HG03066 (cell line): ENCODE measurements around the gene XKRX.

Experiments used
- ATAC-seq: cut with Tn5 transposase; IDR thresholded peaks from one replicate; pipeline ENCODE4 v1.9.1; 2021; ENCODE audit warnings: low read depth; ENCODE audit not compliant: unreplicated experiment

The XKRX gene

GRCh38 chrX:100928660-100929613 is at the start of gene XKRX:
Gene XKRX, minus strand, starts transcription at chrX:100928917. Its CDS starts 613 bp downstream, at chrX:100928304.
- peak; percentile 69 for ATAC-seq

- no peak for ATAC-seq
Measured at GRCh38 chrX:100976211-100976610, 47.5 kb upstream of the XKRX start.

- no peak for ATAC-seq
Measured at GRCh38 chrX:100975212-100975611, 46.5 kb upstream of the XKRX start.

GRCh38 chrX:100973411-100973810 is 44.7 kb upstream of the XKRX start:
- ATAC-seq = no peak

GRCh38 chrX:100969936-100970335 is 41.2 kb upstream of the XKRX start:
- ATAC-seq = no peak

- no peak for ATAC-seq
Measured at GRCh38 chrX:100969408-100969807, 40.7 kb upstream of the XKRX start, which contains the start of gene ARL13A. Gene ARL13A, plus strand, starts transcription at chrX:100969708. Its CDS starts 3,982 bp downstream, at chrX:100973690.

GRCh38 chrX:100964362-100964761 is 35.6 kb upstream of the XKRX start:
- ATAC-seq = no peak

- ATAC-seq = no peak
Measured at GRCh38 chrX:100962811-100963210, 34.1 kb upstream of the XKRX start.

GRCh38 chrX:100948557-100948956 is 19.8 kb upstream of the XKRX start:
- no peak for ATAC-seq

- no peak for ATAC-seq
Measured at GRCh38 chrX:100946299-100946927, 17.7 kb upstream of the XKRX start.

- no peak for ATAC-seq
Measured at GRCh38 chrX:100944601-100945000, 15.9 kb upstream of the XKRX start.

GRCh38 chrX:100939333-100939732 is 10.6 kb upstream of the XKRX start:
- no peak for ATAC-seq

GRCh38 chrX:100935767-100936166 is 7.0 kb upstream of the XKRX start:
- ATAC-seq = no peak

- no peak for ATAC-seq
Measured at GRCh38 chrX:100931925-100932285, 3.2 kb upstream of the XKRX start.

GRCh38 chrX:100931218-100931924 is 2.7 kb upstream of the XKRX start:
- peak; percentile 46 for ATAC-seq

- ATAC-seq = no peak
Measured at GRCh38 chrX:100926453-100926852, 2.3 kb downstream of the XKRX start.

- ATAC-seq = no peak
Measured at GRCh38 chrX:100924375-100924774, 4.3 kb downstream of the XKRX start.

- no peak for ATAC-seq
Measured at GRCh38 chrX:100915562-100915961, 13.2 kb downstream of the XKRX start.

- no peak for ATAC-seq
Measured at GRCh38 chrX:100913111-100913510, 15.6 kb downstream of the XKRX start.

GRCh38 chrX:100911731-100912130 is 17.0 kb downstream of the XKRX start:
- ATAC-seq = no peak

- ATAC-seq = no peak
Measured at GRCh38 chrX:100905620-100906019, 23.1 kb downstream of the XKRX start.
